Ovary (tissue), 1 donor: ENCODE measurements around the gene PRDX5.

Experiments
- EP300 ChIP-seq: sonication (generic); formaldehyde crosslinking; IDR thresholded peaks from one replicate; pipeline ENCODE4 v1.6.1; 2017; ENCODE audit warnings: antibody characterized with exemption
- POLR2A ChIP-seq: fragments of 450-650 bp; IDR thresholded peaks from one replicate; pipeline ENCODE4 v1.6.1; 2017; ENCODE audit warnings: antibody characterized with exemption, mild to moderate bottlenecking, moderate library complexity

GRCh38 chr11:64330888-64331287, 13.0 kb downstream of the PRDX5 start:
- TF ChIP-seq EP300 (no peak), POLR2A (no peak)
